Globus pallidus (tissue), 1 donor: ENCODE results near the gene EXOC6B.
A peak's percentile ranks its signal among the peaks of the same experiment; 100 is the strongest.

Experiments
- DNase-seq: peaks from one replicate; pipeline ENCODE4 v3.0.0-alpha.2; 2015; ENCODE audit warnings: low spot score

The EXOC6B gene

GRCh38 chr2:72166279-72166678 lies 659.6 kb downstream of the EXOC6B start:
- no peak for DNase-seq

- no peak for DNase-seq
Observed at GRCh38 chr2:72165792-72166191, 660.0 kb downstream of the EXOC6B start.

GRCh38 chr2:72162574-72162973 lies 663.3 kb downstream of the EXOC6B start:
- DNase-seq = no peak

GRCh38 chr2:72159211-72159993 lies 666.4 kb downstream of the EXOC6B start:
- no peak for DNase-seq

DNA sequence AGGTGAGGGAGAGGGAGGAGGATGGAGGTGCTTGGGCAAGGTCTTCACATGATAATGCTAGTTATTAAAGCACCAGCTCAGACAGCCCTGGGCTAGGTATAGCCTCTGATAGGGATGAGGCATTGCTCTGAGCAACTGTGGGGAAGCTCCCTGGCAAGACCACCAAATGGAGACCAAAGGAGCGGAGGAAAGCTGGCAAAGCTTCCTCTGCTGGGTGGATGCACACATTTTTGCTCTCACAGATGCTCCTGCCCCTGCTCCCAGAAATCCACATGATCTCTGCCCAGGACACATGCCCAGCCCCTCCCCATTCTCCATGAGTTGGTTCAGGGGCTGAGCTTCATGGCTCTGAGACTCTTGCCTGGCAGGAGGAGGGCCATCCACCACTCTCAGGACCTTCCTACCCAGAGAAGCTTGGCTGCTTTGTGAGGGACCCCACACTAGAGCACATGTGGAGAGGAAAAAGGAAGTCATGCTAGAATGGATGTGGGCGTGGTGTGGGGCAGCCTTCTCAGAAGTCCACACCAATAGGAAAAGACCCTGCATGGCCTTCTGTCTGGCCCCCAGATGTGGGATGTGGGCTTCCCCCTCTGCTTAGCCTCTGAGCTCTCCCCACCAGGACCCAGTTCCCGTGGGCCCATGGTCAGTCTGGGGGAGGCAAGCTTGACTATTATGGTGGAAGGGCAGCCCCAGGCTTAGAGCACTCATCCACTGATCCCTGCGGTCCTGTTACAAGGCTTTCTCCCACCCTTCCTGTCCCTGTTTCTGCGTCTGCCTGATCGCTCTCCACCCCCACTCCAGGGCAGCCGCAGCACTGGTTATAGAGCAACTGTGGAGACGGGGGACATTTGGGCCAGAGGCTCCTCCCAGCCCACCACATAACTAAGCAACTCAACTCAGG lies 667.7 kb downstream of the EXOC6B start:
- no peak for DNase-seq

GRCh38 chr2:72156872-72157271 lies 669.0 kb downstream of the EXOC6B start:
- DNase-seq = no peak

DNA sequence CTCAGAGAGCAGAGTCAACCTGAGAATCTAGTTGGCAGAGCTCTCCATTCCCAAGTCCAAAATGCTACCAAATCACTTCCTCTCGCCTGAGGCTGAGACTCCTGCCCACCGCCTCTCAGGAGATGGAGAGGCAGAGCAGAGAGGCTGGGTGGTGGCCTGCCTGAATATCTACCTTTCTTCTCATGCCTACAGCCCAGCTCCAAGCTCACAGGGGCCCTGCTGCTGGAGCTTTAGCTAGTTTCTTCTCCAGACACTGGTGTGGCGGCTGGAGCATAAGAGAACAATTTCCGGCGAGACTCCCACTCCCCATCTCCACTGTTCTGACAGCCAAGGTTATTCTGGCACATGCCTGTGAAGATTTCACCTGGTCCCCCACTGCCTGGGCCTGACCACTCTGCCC lies 670.1 kb downstream of the EXOC6B start:
- DNase-seq = no peak

- DNase-seq = no peak
Observed at GRCh38 chr2:72155151-72155550, 670.7 kb downstream of the EXOC6B start.

DNA sequence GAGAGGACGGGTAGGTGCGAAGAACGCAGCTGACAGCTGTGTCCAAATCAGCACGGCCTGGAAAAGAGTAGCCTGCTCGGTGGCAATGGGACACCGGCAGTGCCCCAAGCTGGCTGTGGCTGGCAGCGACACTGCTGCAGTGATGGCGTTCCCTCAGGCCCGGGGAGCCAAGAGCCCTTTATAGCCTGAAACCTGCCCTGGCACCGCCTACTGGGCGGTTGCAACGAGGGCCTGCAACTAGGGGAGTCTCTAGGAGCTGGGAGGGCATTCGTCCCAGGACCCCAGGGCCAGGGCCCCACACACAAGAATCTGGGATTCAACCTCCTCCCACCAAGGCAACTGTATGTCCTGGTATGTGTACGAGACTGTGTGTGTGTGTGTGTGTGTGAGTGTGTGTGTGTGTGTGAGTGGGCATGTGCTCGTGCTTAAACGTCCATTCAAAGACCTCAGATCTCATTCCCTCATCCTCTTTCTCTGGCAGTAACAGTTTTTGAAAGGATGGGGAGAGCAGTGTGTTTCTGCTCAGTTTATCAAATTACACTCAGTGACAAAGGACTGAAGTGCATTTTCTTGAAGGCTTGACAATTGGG lies 671.4 kb downstream of the EXOC6B start:
- DNase-seq = no peak

GRCh38 chr2:72153924-72154323 lies 671.9 kb downstream of the EXOC6B start:
- no peak for DNase-seq

GRCh38 chr2:72153026-72153791 lies 672.6 kb downstream of the EXOC6B start:
- DNase-seq = no peak

DNA sequence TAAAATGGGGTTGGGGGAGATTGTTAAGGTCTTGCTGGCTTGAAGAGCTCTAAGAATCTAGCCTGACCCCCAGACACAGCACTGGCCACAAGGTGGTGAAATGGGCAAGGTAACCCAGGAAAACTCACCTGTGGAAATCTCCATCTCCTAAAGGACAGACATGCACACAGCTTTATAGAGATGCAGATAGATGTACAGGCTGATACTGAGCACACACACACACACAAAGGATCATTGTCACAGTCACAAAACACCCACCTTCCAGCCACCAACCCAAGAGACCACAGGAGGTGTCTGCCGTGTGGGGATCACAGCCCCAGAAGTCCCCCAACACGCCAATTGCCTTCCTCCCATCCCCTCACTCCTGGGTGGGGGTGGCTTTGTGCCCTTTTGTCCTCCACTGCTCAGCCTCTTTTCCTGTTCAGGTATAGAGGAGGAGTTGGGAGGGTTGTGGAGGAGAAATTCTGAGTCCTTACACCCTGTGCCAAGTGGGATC lies 674.9 kb downstream of the EXOC6B start:
- DNase-seq = no peak

- DNase-seq = peak; percentile 79
Observed at GRCh38 chr2:72150157-72150860, 675.5 kb downstream of the EXOC6B start.

- no peak for DNase-seq
Observed at GRCh38 chr2:72149556-72150156, 676.2 kb downstream of the EXOC6B start.

GRCh38 chr2:72148837-72149555 lies 676.8 kb downstream of the EXOC6B start:
- DNase-seq = no peak

GRCh38 chr2:72148003-72148836 lies 677.6 kb downstream of the EXOC6B start:
- no peak for DNase-seq

DNA sequence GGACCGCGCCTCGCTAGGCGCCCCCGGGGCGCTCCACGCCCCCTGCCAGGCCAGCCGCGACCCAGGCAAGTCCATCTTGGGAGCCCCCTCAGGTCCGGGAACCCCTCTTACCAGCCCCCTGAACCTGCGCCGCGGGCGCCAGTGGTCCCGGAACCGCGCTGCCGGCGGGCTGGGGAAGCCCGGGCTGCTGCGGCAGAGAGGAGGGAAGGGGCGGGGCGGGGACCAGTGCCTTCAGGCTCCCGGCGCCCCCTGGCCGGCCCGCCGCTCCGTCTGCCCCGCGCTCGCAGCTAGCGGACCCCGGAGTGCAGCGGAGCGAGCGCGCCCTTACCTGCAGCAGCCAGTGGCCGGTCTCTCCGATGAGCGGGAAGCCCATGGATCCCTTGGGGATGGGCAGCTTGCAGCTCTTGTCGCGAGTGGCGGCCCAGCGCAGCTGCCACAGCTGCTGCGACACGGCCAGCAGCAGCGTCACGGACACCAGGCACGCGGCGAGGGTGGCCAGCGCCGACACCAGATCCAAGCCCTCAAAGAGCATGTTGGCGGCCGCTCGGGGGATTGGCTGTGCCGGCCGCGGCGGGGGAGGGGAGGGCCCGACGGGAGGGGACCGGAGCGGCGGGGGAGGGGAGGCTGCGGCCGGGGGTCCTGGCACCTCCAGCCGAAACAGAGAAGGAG lies 678.4 kb downstream of the EXOC6B start, which contains the start of gene CYP26B1:
CYP26B1 (minus strand) TSS at position 560 of the 669 bp plus-strand sequence; CDS start at position 532, 28 bp downstream.
- DNase-seq = no peak
